Astrocyte (in vitro differentiated cells and primary cell): Measurements from ENCODE around the gene MUC4. TPM values are rescaled to one million over a fixed set of nuclear protein-coding genes. Genes with fewer than 3 reads are reported as not detected.

Experiments
- DNase-seq: peaks from one replicate; pipeline ENCODE4 v3.0.0-alpha.2; 2010; ENCODE audit warnings: low read depth
- FAIRE-seq: peaks from 2 replicates; lab custom pipeline; 2011; peaks lifted over from hg19 to GRCh38; lab: Jason Lieb, UNC
- H2AFZ ChIP-seq: 2 replicates; pipeline ENCODE4 v1.6.0; 2012; ENCODE audit warnings: low read depth, low read length, inconsistent platforms
- H3K27ac ChIP-seq: 2 replicates; pipeline ENCODE4 v1.5.1; 2011; ENCODE audit warnings: low read depth, low read length, inconsistent platforms
- H3K27me3 ChIP-seq: 2 replicates; pipeline ENCODE4 v1.6.0; 2011; ENCODE audit warnings: low read length, inconsistent platforms; ENCODE audit not compliant: insufficient read depth
- H3K36me3 ChIP-seq: 2 replicates; pipeline ENCODE4 v1.5.1; 2011; ENCODE audit warnings: low read length, inconsistent platforms; ENCODE audit not compliant: insufficient read depth
- H3K4me1 ChIP-seq: 2 replicates; pipeline ENCODE4 v1.5.1; 2011; ENCODE audit warnings: low read length, inconsistent platforms; ENCODE audit not compliant: insufficient read depth
- H3K4me2 ChIP-seq: 2 replicates; pipeline ENCODE4 v1.6.0; 2012; ENCODE audit warnings: low read length, inconsistent platforms
- H3K4me3 ChIP-seq: 2 replicates; pipeline ENCODE4 v1.5.1; 2011; ENCODE audit warnings: low read depth, mild to moderate bottlenecking, low read length, inconsistent platforms; ENCODE audit not compliant: insufficient read depth
- H3K79me2 ChIP-seq: 2 replicates; pipeline ENCODE4 v1.6.0; 2012; ENCODE audit warnings: mild to moderate bottlenecking, low read length, inconsistent platforms; ENCODE audit not compliant: insufficient read depth
- H3K9ac ChIP-seq: 2 replicates; pipeline ENCODE4 v1.6.0; 2012; ENCODE audit warnings: mild to moderate bottlenecking, low read length, inconsistent platforms
- H3K9me3 ChIP-seq: 2 replicates; pipeline ENCODE4 v1.5.1; 2012; ENCODE audit warnings: low read depth, mild to moderate bottlenecking, low read length, inconsistent platforms; ENCODE audit not compliant: insufficient read depth
- H4K20me1 ChIP-seq: 2 replicates; pipeline ENCODE4 v1.6.0; 2012; ENCODE audit warnings: low read length, inconsistent platforms; ENCODE audit not compliant: insufficient read depth
- H3K27ac Mint-ChIP-seq: one replicate; pipeline ENCODE4 v1.8.0; 2021; ENCODE audit warnings: mild to moderate bottlenecking, mixed read lengths; ENCODE audit not compliant: unreplicated experiment
- H3K27me3 Mint-ChIP-seq: one replicate; pipeline ENCODE4 v1.8.0; 2021; ENCODE audit warnings: low read depth, mixed read lengths; ENCODE audit not compliant: unreplicated experiment
- H3K36me3 Mint-ChIP-seq: one replicate; pipeline ENCODE4 v1.8.0; 2021; ENCODE audit warnings: low read depth, mixed read lengths; ENCODE audit not compliant: unreplicated experiment
- H3K4me1 Mint-ChIP-seq: one replicate; pipeline ENCODE4 v1.8.0; 2021; ENCODE audit warnings: low read depth, mixed read lengths; ENCODE audit not compliant: unreplicated experiment
- H3K4me3 Mint-ChIP-seq: one replicate; pipeline ENCODE4 v1.8.0; 2021; ENCODE audit warnings: mild to moderate bottlenecking, moderate library complexity, mixed read lengths; ENCODE audit not compliant: unreplicated experiment
- H3K9me3 Mint-ChIP-seq: one replicate; pipeline ENCODE4 v1.8.0; 2021; ENCODE audit warnings: mild to moderate bottlenecking, mixed read lengths; ENCODE audit not compliant: unreplicated experiment
- EZH2 ChIP-seq: IDR thresholded peaks from 2 replicates; pipeline ENCODE4 v1.6.1; 2012; ENCODE audit warnings: mild to moderate bottlenecking, low read length, inconsistent platforms; ENCODE audit not compliant: insufficient read depth
- total RNA-seq: library from RNA; stranded (reverse); gene quantifications from 2 replicates; pipeline ENCODE4 v1.2.1, GENCODE V29; 2021
- TF ChIP-seq, protein P1 (sequence below): IDR thresholded peaks from 2 replicates; pipeline ENCODE4 v1.5.1; 2011; ENCODE audit warnings: low read depth, mild to moderate bottlenecking, inconsistent platforms, low read length, moderate library complexity; ENCODE audit not compliant: insufficient read depth

MUC4 gene
- total RNA-seq, 1 donor from 2014 or later, result 0.05 TPM

DNA sequence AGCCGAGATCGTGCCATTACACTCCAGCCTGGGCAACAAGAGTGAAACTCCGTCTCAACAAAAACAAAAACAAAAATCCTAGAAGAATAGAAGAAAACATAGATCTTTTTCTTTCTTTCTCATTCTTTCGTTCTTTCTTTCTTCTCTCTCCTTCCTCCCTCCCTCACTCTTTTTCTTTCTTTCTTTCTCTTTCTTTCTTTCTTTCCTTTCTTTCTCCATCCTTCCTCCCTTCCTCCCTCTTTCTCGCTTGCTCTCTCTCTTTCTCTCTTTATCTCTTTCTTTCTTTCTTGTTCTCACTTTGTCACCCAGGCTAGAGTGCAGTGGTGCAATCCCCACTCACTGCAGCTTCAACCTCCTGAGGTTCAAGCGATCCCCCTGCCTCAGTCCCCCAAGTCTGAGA is 33.8 kb upstream of the MUC4 start:
- Mint-ChIP-seq H3K36me3 (no peaks in the 10 kb centered on the region), H3K4me3 (no peak overlapping the region), H3K27ac (no peak overlapping the region), H3K4me1 (no peaks in the 10 kb centered on the region), H3K9me3 (peaks cover 2% of the 10 kb centered on the region), H3K27me3 (peaks cover 12% of the 10 kb centered on the region)
- FAIRE-seq, result no peak
- H3K9me3 ChIP-seq, result no peaks in the 10 kb centered on the region
- H3K4me1 ChIP-seq, result no peaks in the 10 kb centered on the region
- H3K79me2 ChIP-seq, result no peaks in the 10 kb centered on the region
- no peaks in the 10 kb centered on the region for H3K36me3 ChIP-seq
- no peak overlapping the region for H2AFZ ChIP-seq
- no peak for DNase-seq
- H3K27me3 ChIP-seq, result no peaks in the 10 kb centered on the region
- no peaks in the 10 kb centered on the region for H4K20me1 ChIP-seq
- no peak overlapping the region for H3K9ac ChIP-seq
- H3K27ac ChIP-seq, result no peak overlapping the region
- TF ChIP-seq, protein P1, sequence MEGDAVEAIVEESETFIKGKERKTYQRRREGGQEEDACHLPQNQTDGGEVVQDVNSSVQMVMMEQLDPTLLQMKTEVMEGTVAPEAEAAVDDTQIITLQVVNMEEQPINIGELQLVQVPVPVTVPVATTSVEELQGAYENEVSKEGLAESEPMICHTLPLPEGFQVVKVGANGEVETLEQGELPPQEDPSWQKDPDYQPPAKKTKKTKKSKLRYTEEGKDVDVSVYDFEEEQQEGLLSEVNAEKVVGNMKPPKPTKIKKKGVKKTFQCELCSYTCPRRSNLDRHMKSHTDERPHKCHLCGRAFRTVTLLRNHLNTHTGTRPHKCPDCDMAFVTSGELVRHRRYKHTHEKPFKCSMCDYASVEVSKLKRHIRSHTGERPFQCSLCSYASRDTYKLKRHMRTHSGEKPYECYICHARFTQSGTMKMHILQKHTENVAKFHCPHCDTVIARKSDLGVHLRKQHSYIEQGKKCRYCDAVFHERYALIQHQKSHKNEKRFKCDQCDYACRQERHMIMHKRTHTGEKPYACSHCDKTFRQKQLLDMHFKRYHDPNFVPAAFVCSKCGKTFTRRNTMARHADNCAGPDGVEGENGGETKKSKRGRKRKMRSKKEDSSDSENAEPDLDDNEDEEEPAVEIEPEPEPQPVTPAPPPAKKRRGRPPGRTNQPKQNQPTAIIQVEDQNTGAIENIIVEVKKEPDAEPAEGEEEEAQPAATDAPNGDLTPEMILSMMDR, result no peak
- TF ChIP-seq EZH2, result no peak
- H3K4me2 ChIP-seq, result no peak overlapping the region
- no peak overlapping the region for H3K4me3 ChIP-seq

DNA sequence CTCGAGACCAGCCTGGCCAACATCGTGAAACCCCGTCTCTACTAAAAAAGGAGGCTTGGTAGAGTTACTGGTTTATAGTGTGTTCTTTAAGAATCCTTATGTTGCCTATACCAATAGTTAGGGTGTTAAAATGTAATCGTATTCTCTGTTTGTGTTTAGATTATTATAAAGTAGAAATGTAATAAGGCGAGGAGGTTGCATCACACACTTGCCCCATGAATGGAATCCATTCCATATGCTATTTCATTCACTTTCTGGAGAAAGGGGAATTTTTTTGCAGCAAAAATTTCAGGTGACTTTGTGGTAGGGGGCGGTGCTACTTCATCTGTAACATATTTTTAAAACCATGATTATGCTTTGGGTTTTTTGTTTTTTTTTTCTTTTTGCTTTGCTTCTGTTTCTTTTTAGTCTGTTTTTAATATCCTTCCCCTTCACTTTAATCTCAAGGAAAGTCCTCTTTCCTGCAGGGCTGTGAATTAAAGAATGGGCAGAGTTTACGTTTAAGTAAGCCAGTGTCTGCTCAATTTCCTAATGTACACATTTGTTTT is 33.0 kb upstream of the MUC4 start:
- Mint-ChIP-seq H3K4me1 (no peaks in the 10 kb centered on the region), H3K9me3 (peaks cover 2% of the 10 kb centered on the region), H3K36me3 (no peaks in the 10 kb centered on the region), H3K27ac (peak overlapping the region; percentile 27), H3K27me3 (peaks cover 12% of the 10 kb centered on the region), H3K4me3 (no peak overlapping the region)
- Histone ChIP-seq H3K27me3 (no peaks in the 10 kb centered on the region), H3K4me3 (no peak overlapping the region), H3K4me1 (no peaks in the 10 kb centered on the region), H4K20me1 (no peaks in the 10 kb centered on the region), H3K27ac (no peak overlapping the region), H2AFZ (no peak overlapping the region), H3K36me3 (no peaks in the 10 kb centered on the region), H3K79me2 (no peaks in the 10 kb centered on the region), H3K4me2 (no peak overlapping the region), H3K9me3 (no peaks in the 10 kb centered on the region), H3K9ac (no peak overlapping the region)
- FAIRE-seq (no peak), DNase-seq (no peak)
- TF ChIP-seq, protein P1, result no peak
- TF ChIP-seq EZH2, result no peak

DNA sequence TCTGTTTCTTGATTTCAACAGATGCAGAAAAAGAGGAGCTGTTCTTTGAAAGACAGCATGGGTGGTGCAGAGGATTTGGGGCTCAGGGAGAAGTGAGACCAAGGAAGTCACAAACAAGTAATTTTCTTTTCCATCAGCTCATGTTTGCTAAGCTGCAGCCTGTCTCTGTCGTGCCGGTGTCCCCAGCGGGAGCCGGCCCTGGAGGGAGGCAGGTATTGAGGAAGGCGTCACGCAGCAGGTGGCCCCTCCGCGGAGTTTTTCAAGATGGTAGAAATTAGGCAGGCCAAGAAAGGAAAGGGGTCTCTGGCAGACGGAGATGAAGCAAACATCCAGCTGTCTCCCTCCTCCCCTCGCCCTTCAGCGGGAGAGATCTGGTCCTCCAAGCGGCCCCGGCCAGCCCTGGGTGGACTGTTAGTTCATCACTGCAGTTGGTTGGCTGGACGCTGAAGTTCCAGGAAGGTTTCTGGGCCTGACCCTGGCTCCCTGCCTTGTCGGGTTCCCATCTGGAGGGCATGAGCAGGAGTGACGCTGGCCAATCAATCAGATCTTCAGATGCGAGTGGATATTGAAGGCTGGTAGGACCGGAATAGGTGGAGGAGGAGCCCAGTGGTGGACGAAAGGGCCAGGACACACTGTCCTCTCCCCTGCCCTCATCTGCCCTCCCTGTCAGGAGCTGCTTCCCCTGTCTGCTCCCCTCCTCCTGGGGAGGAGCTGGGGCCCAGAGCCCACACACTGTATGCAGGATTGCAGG is 27.7 kb upstream of the MUC4 start:
- H3K4me2 ChIP-seq, result no peak overlapping the region
- FAIRE-seq, result no peak
- H3K27ac ChIP-seq, result no peak overlapping the region
- H3K36me3 Mint-ChIP-seq, result no peaks in the 10 kb centered on the region
- H3K4me1 ChIP-seq, result no peaks in the 10 kb centered on the region
- H3K4me3 ChIP-seq, result no peak overlapping the region
- H2AFZ ChIP-seq, result peak overlapping the region; percentile 21
- TF ChIP-seq, protein P1, result no peak
- TF ChIP-seq EZH2, result no peak
- H3K9ac ChIP-seq, result no peak overlapping the region
- no peaks in the 10 kb centered on the region for H3K9me3 ChIP-seq
- no peak overlapping the region for H3K27ac Mint-ChIP-seq
- peaks cover 30% of the 10 kb centered on the region for H3K27me3 Mint-ChIP-seq
- peaks cover 10% of the 10 kb centered on the region for H3K27me3 ChIP-seq
- no peak overlapping the region for H3K4me3 Mint-ChIP-seq
- H4K20me1 ChIP-seq, result no peaks in the 10 kb centered on the region
- DNase-seq, result no peak
- no peaks in the 10 kb centered on the region for H3K79me2 ChIP-seq
- peaks cover 3% of the 10 kb centered on the region for H3K9me3 Mint-ChIP-seq
- H3K36me3 ChIP-seq, result no peaks in the 10 kb centered on the region
- H3K4me1 Mint-ChIP-seq, result no peaks in the 10 kb centered on the region
